SK-N-SH treated with all-trans-retinoic acid at 6 μM for 48 hours (cell line): ENCODE data around the gene GOLT1A.

Experiments
- ATAC-seq: fragments of 200-7000 bp; cut with Tn5 transposase; 3 replicates; pipeline ENCODE4 v1.9.1; 2020; ENCODE audit warnings: mild to moderate bottlenecking, moderate library complexity
- BACH2 ChIP-seq: fragments of 250-450 bp; sonication (Bioruptor Pico); IDR thresholded peaks from 2 replicates; pipeline ENCODE4 v1.9.0; 2021; ENCODE audit warnings: mild to moderate bottlenecking, borderline replicate concordance
- CREB5 ChIP-seq: fragments of 250-450 bp; sonication (Bioruptor Pico); IDR thresholded peaks from 2 replicates; pipeline ENCODE4 v1.5.1; 2020; ENCODE audit warnings: low read depth, mild to moderate bottlenecking, moderate library complexity
- CSRNP3 ChIP-seq: fragments of 250-450 bp; sonication (Bioruptor Pico); IDR thresholded peaks from 2 replicates; pipeline ENCODE4 v1.5.1; 2021; ENCODE audit warnings: mild to moderate bottlenecking, moderate library complexity
- ESRRG ChIP-seq: fragments of 250-450 bp; sonication (Bioruptor Pico); IDR thresholded peaks from 2 replicates; pipeline ENCODE4 v1.6.1; 2021; ENCODE audit warnings: mild to moderate bottlenecking
- GLIS3 ChIP-seq: fragments of 250-450 bp; sonication (Bioruptor Pico); IDR thresholded peaks from 2 replicates; pipeline ENCODE4 v1.5.0; 2020; ENCODE audit warnings: mild to moderate bottlenecking, moderate library complexity
- ISL1 ChIP-seq: fragments of 250-450 bp; sonication (Bioruptor Pico); IDR thresholded peaks from 2 replicates; pipeline ENCODE4 v2.1.2; 2022; ENCODE audit warnings: mild to moderate bottlenecking, moderate library complexity
- OSR1 ChIP-seq: fragments of 250-450 bp; sonication (Bioruptor Pico); IDR thresholded peaks from 2 replicates; pipeline ENCODE4 v1.8.0; 2022; ENCODE audit warnings: moderate library complexity, mild to moderate bottlenecking, inconsistent platforms
- PATZ1 ChIP-seq: fragments of 250-450 bp; sonication (Bioruptor Pico); IDR thresholded peaks from 2 replicates; pipeline ENCODE4 v1.8.0; 2020; ENCODE audit warnings: mild to moderate bottlenecking, moderate library complexity, borderline replicate concordance
- POU6F1 ChIP-seq: fragments of 250-450 bp; sonication (Bioruptor Pico); IDR thresholded peaks from 2 replicates; pipeline ENCODE4 v1.8.0; 2021; ENCODE audit warnings: low read depth, mild to moderate bottlenecking, moderate library complexity, borderline replicate concordance
- PPARA ChIP-seq: fragments of 250-450 bp; sonication (Bioruptor Pico); IDR thresholded peaks from 2 replicates; pipeline ENCODE4 v1.5.0; 2020; ENCODE audit warnings: mild to moderate bottlenecking, borderline replicate concordance
- RARB ChIP-seq: fragments of 250-450 bp; sonication (Bioruptor Pico); IDR thresholded peaks from 2 replicates; pipeline ENCODE4 v1.8.0; 2021; ENCODE audit warnings: mild to moderate bottlenecking, moderate library complexity
- SNAI2 ChIP-seq: fragments of 250-450 bp; sonication (Bioruptor Pico); IDR thresholded peaks from 2 replicates; pipeline ENCODE4 v1.5.0; 2020; ENCODE audit warnings: mild to moderate bottlenecking, moderate library complexity
- TCF4 ChIP-seq: fragments of 250-450 bp; sonication (Bioruptor Pico); IDR thresholded peaks from 2 replicates; pipeline ENCODE4 v1.8.0; 2021; ENCODE audit warnings: mild to moderate bottlenecking, moderate library complexity, borderline replicate concordance
- TOX ChIP-seq: fragments of 250-450 bp; sonication (Bioruptor Pico); IDR thresholded peaks from 2 replicates; pipeline ENCODE4 v1.8.0; 2021; ENCODE audit warnings: mild to moderate bottlenecking, moderate library complexity, borderline replicate concordance
- TSHZ2 ChIP-seq: fragments of 250-450 bp; sonication (Bioruptor Pico); IDR thresholded peaks from 2 replicates; pipeline ENCODE4 v1.5.0; 2020; ENCODE audit warnings: mild to moderate bottlenecking, moderate library complexity
- ZFP3 ChIP-seq: fragments of 250-450 bp; sonication (Bioruptor Pico); IDR thresholded peaks from 2 replicates; pipeline ENCODE4 v1.5.0; 2020; ENCODE audit warnings: mild to moderate bottlenecking, moderate library complexity
- ZFP30 ChIP-seq: fragments of 450-650 bp; formaldehyde crosslinking; IDR thresholded peaks from 2 replicates; pipeline ENCODE4 v1.5.0; 2022; ENCODE audit warnings: mild to moderate bottlenecking, moderate library complexity
- ZNF565 ChIP-seq: fragments of 450-650 bp; formaldehyde crosslinking; conservative IDR thresholded peaks from 2 replicates; pipeline ENCODE4 v1.5.0; 2020; ENCODE audit warnings: low read depth, mild to moderate bottlenecking, moderate library complexity
- ZNF70 ChIP-seq: fragments of 450-650 bp; formaldehyde crosslinking; IDR thresholded peaks from 2 replicates; pipeline ENCODE4 v1.5.0; 2020; ENCODE audit warnings: mild to moderate bottlenecking, moderate library complexity
- ZNF8 ChIP-seq: fragments of 450-650 bp; formaldehyde crosslinking; IDR thresholded peaks from 2 replicates; pipeline ENCODE4 v1.5.0; 2020; ENCODE audit warnings: mild to moderate bottlenecking, moderate library complexity

The GOLT1A gene

GRCh38 chr1:204258213-204259115 lies 44.7 kb upstream of the GOLT1A start:
- ATAC-seq, result peak; percentile 96
- TF ChIP-seq ZNF70 (CRISPR knock-in tag) (no peak), GLIS3 (CRISPR knock-in tag) (0 out of 2 replicates have a peak, but pooled peaks have one; percentile 9), OSR1 (CRISPR knock-in tag) (no peak)

- ATAC-seq, result no peak
- TF ChIP-seq BACH2, result no peak
- TF ChIP-seq ZNF8 (CRISPR knock-in tag), result no peak
- TF ChIP-seq TSHZ2, result no peak
- TF ChIP-seq ZNF70 (CRISPR knock-in tag), result no peak
- TF ChIP-seq RARB (CRISPR knock-in tag), result no peak
- TF ChIP-seq ZFP30 (CRISPR knock-in tag), result no peak
- no peak for TF ChIP-seq SNAI2
- no peak for TF ChIP-seq ESRRG
- no peak for TF ChIP-seq TOX
- no peak for TF ChIP-seq CSRNP3 (CRISPR knock-in tag)
- no peak for TF ChIP-seq PPARA (CRISPR knock-in tag)
- no peak for TF ChIP-seq GLIS3 (CRISPR knock-in tag)
Observed at GRCh38 chr1:204257446-204257845, 43.7 kb upstream of the GOLT1A start.

- ATAC-seq, result no peak
- TF ChIP-seq TCF4 (no peak), ZNF565 (CRISPR knock-in tag) (no peak), SNAI2 (no peak), CREB5 (CRISPR knock-in tag) (no peak), ISL1 (CRISPR knock-in tag) (no peak), ZFP30 (CRISPR knock-in tag) (no peak), OSR1 (CRISPR knock-in tag) (no peak), ZNF8 (CRISPR knock-in tag) (no peak), ESRRG (no peak), TOX (no peak), POU6F1 (CRISPR knock-in tag) (no peak), GLIS3 (CRISPR knock-in tag) (no peak), ZFP3 (CRISPR knock-in tag) (no peak), CSRNP3 (CRISPR knock-in tag) (no peak), TSHZ2 (no peak), ZNF70 (CRISPR knock-in tag) (no peak), BACH2 (no peak), PATZ1 (no peak), RARB (CRISPR knock-in tag) (no peak)
Observed at GRCh38 chr1:204256531-204256930, 42.7 kb upstream of the GOLT1A start.
